SK-N-SH (cell line): Measurements from ENCODE around the gene BTBD18. TPM values are rescaled to one million over a fixed set of nuclear protein-coding genes. Genes with fewer than 3 reads are reported as not detected.
A peak's percentile ranks its signal among the peaks of the same experiment; 100 is the strongest.

Experiments
- CTCF ChIA-PET: fragments of 300-600, 350-600 bp; formaldehyde crosslinking; extraction: SDS; loops from one replicate; lab custom pipeline; 2021; lab: Yijun Ruan, JAX
- POLR2A ChIA-PET: fragments of 350-600 bp; sonication (Branson Sonifier 250); formaldehyde crosslinking; extraction: SDS; loops from one replicate; lab custom pipeline; 2020; ENCODE audit warnings: antibody characterized with exemption, inconsistent platforms; lab: Yijun Ruan, JAX
- DNase-seq: peaks from one replicate; pipeline ENCODE4 v3.0.0; 2012
- H2AFZ ChIP-seq: fragments of 200-600 bp; sonication (generic); 2 replicates; pipeline ENCODE4 v1.8.1; 2016; ENCODE audit warnings: antibody characterized with exemption, mild to moderate bottlenecking, low read depth
- H3F3A ChIP-seq: fragments of 200-600 bp; sonication (generic); replicated peaks from 2 replicates; pipeline ENCODE3; 2016; ENCODE audit warnings: antibody characterized with exemption, mild to moderate bottlenecking; ENCODE audit not compliant: insufficient read depth
- H3K27ac ChIP-seq, 2 experiments: fragments of 200-500 bp in 1 of 2; fragments of 200-600 bp in 1 of 2; sonication (Bioruptor generic) in 1 of 2; sonication (generic), shearing (Covaris generic) in 1 of 2; 2 replicates each; pipeline versions ENCODE4 v1.5.1 to v1.6.1; 2014 to 2016; ENCODE audit warnings: low read depth in 2 of 2, inconsistent platforms in 1 of 2, low read length in 1 of 2, mild to moderate bottlenecking in 1 of 2, mixed read lengths in 1 of 2
- H3K27me3 ChIP-seq: fragments of 200-600 bp; sonication (generic), shearing (Covaris generic); 2 replicates; pipeline ENCODE4 v1.6.1; 2016; ENCODE audit warnings: mixed run types; ENCODE audit not compliant: insufficient read depth
- H3K36me3 ChIP-seq, 2 experiments: fragments of 200-500 bp in 1 of 2; fragments of 200-600 bp in 1 of 2; sonication (Bioruptor generic) in 1 of 2; sonication (generic) in 1 of 2; replicated peaks in 1 of 2; 2 replicates each; pipeline versions ENCODE3 to v1.5.1; 2014 to 2016; ENCODE audit warnings: low read length in 1 of 2, mild to moderate bottlenecking in 1 of 2; ENCODE audit not compliant: insufficient read depth in 2 of 2, control insufficient read depth in 1 of 2
- H3K4me1 ChIP-seq, 2 experiments: fragments of 200-500 bp in 1 of 2; fragments of 200-600 bp in 1 of 2; sonication (Bioruptor generic) in 1 of 2; sonication (generic), shearing (Covaris generic) in 1 of 2; 2 replicates each; pipeline versions ENCODE4 v1.5.1 to v1.6.1; 2014 to 2016; ENCODE audit warnings: low read depth in 1 of 2, low read length in 1 of 2, mixed run types in 1 of 2; ENCODE audit not compliant: insufficient read depth in 2 of 2, control insufficient read depth in 1 of 2
- H3K4me2 ChIP-seq: fragments of 200-600 bp; sonication (generic), shearing (Covaris generic); 2 replicates; pipeline ENCODE4 v1.6.1; 2017; ENCODE audit warnings: mixed run types
- H3K4me3 ChIP-seq, 2 experiments: fragments of 200-500 bp in 1 of 2; fragments of 200-600 bp in 1 of 2; sonication (Bioruptor generic) in 1 of 2; sonication (generic), shearing (Covaris generic) in 1 of 2; 2 replicates each; pipeline versions ENCODE4 v1.5.1 to v1.8.1; 2014 to 2016; ENCODE audit warnings: low read depth in 2 of 2, inconsistent platforms in 1 of 2, low read length in 1 of 2, mild to moderate bottlenecking in 1 of 2, mixed read lengths in 1 of 2, moderate library complexity in 1 of 2
- H3K79me2 ChIP-seq: fragments of 200-600 bp; sonication (generic); 2 replicates; pipeline ENCODE4 v1.8.1; 2017; ENCODE audit warnings: mild to moderate bottlenecking; ENCODE audit not compliant: insufficient read depth
- H3K9ac ChIP-seq: fragments of 200-600 bp; sonication (generic); 2 replicates; pipeline ENCODE4 v1.6.1; 2017; ENCODE audit warnings: mixed run types
- H3K9me2 ChIP-seq: fragments of 200-600 bp; sonication (generic); 2 replicates; pipeline ENCODE4 v1.6.1; 2017; ENCODE audit warnings: mixed run types
- H3K9me3 ChIP-seq: fragments of 200-600 bp; sonication (generic); 2 replicates; pipeline ENCODE4 v1.6.1; 2017; ENCODE audit warnings: mixed run types, mild to moderate bottlenecking, moderate library complexity
- H4K20me1 ChIP-seq: fragments of 200-600 bp; sonication (generic); 2 replicates; pipeline ENCODE4 v1.6.1; 2017; ENCODE audit warnings: mild to moderate bottlenecking, mixed run types; ENCODE audit not compliant: insufficient read depth
- CHD2 ChIP-seq: fragments of 150-350 bp; IDR thresholded peaks from 2 replicates; pipeline ENCODE4 v1.6.1; 2018; ENCODE audit warnings: low read length; ENCODE audit not compliant: partially characterized antibody
- CTCF ChIP-seq: fragments of 200-600 bp; sonication (generic); IDR thresholded peaks from 2 replicates; pipeline ENCODE4 v1.6.1; 2017; ENCODE audit warnings: antibody characterized with exemption, mild to moderate bottlenecking, moderate library complexity
- ELF1 ChIP-seq: IDR thresholded peaks from 2 replicates; pipeline ENCODE4 v1.4.0; 2012
- EP300 ChIP-seq, 2 experiments: IDR thresholded peaks; 2 replicates each; pipeline versions ENCODE4 v1.4.0 to v1.6.1; 2012; ENCODE audit warnings: borderline replicate concordance in 1 of 2, low read depth in 1 of 2, low read length in 1 of 2
- EZH2phosphoT487 ChIP-seq: fragments of 200-600 bp; sonication (generic); IDR thresholded peaks from 2 replicates; pipeline ENCODE4 v1.6.1; 2017; ENCODE audit warnings: low read depth, mixed run types, mild to moderate bottlenecking, antibody characterized with exemption, moderate library complexity, borderline replicate concordance
- FOXM1 ChIP-seq: IDR thresholded peaks from 2 replicates; pipeline ENCODE4 v1.4.0; 2012; ENCODE audit warnings: low read depth, mild to moderate bottlenecking
- GABPA ChIP-seq: IDR thresholded peaks from 2 replicates; pipeline ENCODE4 v1.4.0; 2012; ENCODE audit warnings: low read depth, mild to moderate bottlenecking
- MAX ChIP-seq: IDR thresholded peaks from 2 replicates; pipeline ENCODE4 v1.4.0; 2012; ENCODE audit warnings: low read depth
- MEF2A ChIP-seq: IDR thresholded peaks from 2 replicates; pipeline ENCODE4 v1.4.0; 2012; ENCODE audit warnings: low read depth, borderline replicate concordance
- NRF1 ChIP-seq: IDR thresholded peaks from 2 replicates; pipeline ENCODE4 v1.6.1; 2012; ENCODE audit warnings: low read depth, mild to moderate bottlenecking, low read length
- PBX3 ChIP-seq: IDR thresholded peaks from 2 replicates; pipeline ENCODE4; 2012
- POLR2AphosphoS5 ChIP-seq: IDR thresholded peaks from 2 replicates; pipeline ENCODE4 v1.6.1; 2012; ENCODE audit warnings: low read depth, low read length
- RAD21 ChIP-seq: IDR thresholded peaks from 2 replicates; pipeline ENCODE4 v1.6.1; 2012; ENCODE audit warnings: mild to moderate bottlenecking, low read length
- USF1 ChIP-seq: IDR thresholded peaks from 2 replicates; pipeline ENCODE4 v1.4.0; 2012; ENCODE audit warnings: low read depth, borderline replicate concordance
- USF2 ChIP-seq: fragments of 150-350 bp; IDR thresholded peaks from 2 replicates; pipeline ENCODE4 v1.6.1; 2017; ENCODE audit warnings: antibody characterized with exemption, low read length, low read depth, borderline replicate concordance
- WGBS: methylation state at CpG from one replicate; pipeline ENCODE4 v1.1.6; 2017; ENCODE audit warnings: low lambda C conversion rate; 5-methylcytosine and 5-hydroxymethylcytosine counted together
- polyA plus RNA-seq, 3 experiments: library from polyadenylated mRNA; depleted of rRNA; stranded (reverse); fragments of >200 nt; gene quantifications; 2 replicates each; pipeline ENCODE4 v1.2.3, GENCODE V29; 2012

The BTBD18 gene
- polyA plus RNA-seq, 1 of the 3 experiments (the other 2 are of a cell fraction) = not detected

GRCh38 chr11:57763568-57763967 lies 11.9 kb upstream of the BTBD18 start:
- Histone ChIP-seq H3K4me3 (peak overlapping the region; percentile 63 to 73), H2AFZ (no peak overlapping the region), H3K79me2 (peaks cover 69% of the 10 kb centered on the region), H3K27me3 (no peaks in the 10 kb centered on the region), H4K20me1 (peaks cover 40% of the 10 kb centered on the region), H3K9ac (peak overlapping the region; percentile 95), H3K9me3 (no peaks in the 10 kb centered on the region), H3K36me3 (peaks cover 0 to 7% of the 10 kb centered on the region in 2 experiments), H3K4me1 (peaks cover 5 to 17% of the 10 kb centered on the region in 2 experiments; a peak in 3 of 4 replicates), H3K4me2 (peak overlapping the region; percentile 86), H3K9me2 (no peaks in the 10 kb centered on the region), H3K27ac (peak overlapping the region; percentile 24 to 96; a peak in 3 of 4 replicates), H3F3A (peaks cover 5% of the 10 kb centered on the region)
- 5% methylated on average over 1 of the region's 1 CpG for WGBS
- CTCF ChIA-PET = interaction anchor here (0.8 to 10.0 kb wide), 8 partner anchors 9 to 305 kb away, joined by 3 to 116 read pairs (median 6); partner anchors contain the start of genes BTBD18 and UBE2L6
- no peak for TF ChIP-seq CHD2
- TF ChIP-seq USF1 = no peak
- no peak for TF ChIP-seq PBX3
- TF ChIP-seq MAX = no peak
- peak; percentile 6; the same call in 1 of the 2 replicates for TF ChIP-seq RAD21
- peak; percentile 37 for TF ChIP-seq CTCF
- no peak for TF ChIP-seq MEF2A
- TF ChIP-seq USF2 = no peak
- TF ChIP-seq EP300 (IDR thresholded peaks at IDR 0.05; ENCODE audit: borderline replicate concordance in 1 of 2, low read depth in 1 of 2, low read length in 1 of 2) = no peak
- TF ChIP-seq NRF1 = no peak
- no peak for TF ChIP-seq EZH2phosphoT487
- TF ChIP-seq POLR2AphosphoS5 = no peak
- TF ChIP-seq ELF1 = no peak
- TF ChIP-seq FOXM1 = no peak
- TF ChIP-seq GABPA = no peak
- peak; percentile 45 for DNase-seq
- POLR2A ChIA-PET = no interaction called here
